Karpas-422 (cell line): Measurements from ENCODE around the gene USB1. TPM values are rescaled to one million over a fixed set of nuclear protein-coding genes. Genes with fewer than 3 reads are reported as not detected.

Experiments used
- DNase-seq: peaks from one replicate; pipeline ENCODE4 v3.0.0-alpha.2; 2015
- H2AFZ ChIP-seq: fragments of 200-600 bp; sonication (generic); 2 replicates; pipeline ENCODE4 v1.6.1; 2014; ENCODE audit warnings: antibody characterized with exemption, low read length, mixed read lengths
- H3K27ac ChIP-seq: fragments of 200-600 bp; sonication (generic); 2 replicates; pipeline ENCODE4 v1.5.1; 2014; ENCODE audit warnings: mild to moderate bottlenecking, low read length, moderate library complexity
- H3K27me3 ChIP-seq: fragments of 200-600 bp; sonication (generic); 2 replicates; pipeline ENCODE4 v1.6.1; 2014; ENCODE audit warnings: low read length, mixed read lengths
- H3K36me3 ChIP-seq: fragments of 200-600 bp; sonication (generic); 2 replicates; pipeline ENCODE4 v1.6.1; 2014; ENCODE audit warnings: low read length, mixed read lengths; ENCODE audit not compliant: insufficient read depth
- H3K4me1 ChIP-seq: fragments of 200-600 bp; sonication (generic); 2 replicates; pipeline ENCODE4 v1.6.1; 2014; ENCODE audit warnings: mild to moderate bottlenecking, low read length, mixed read lengths
- H3K4me2 ChIP-seq: fragments of 200-600 bp; sonication (generic); 2 replicates; pipeline ENCODE4 v1.6.1; 2014; ENCODE audit warnings: low read length, low read depth, mild to moderate bottlenecking; ENCODE audit not compliant: poor library complexity, severe bottlenecking
- H3K4me3 ChIP-seq: fragments of 200-600 bp; sonication (generic); 2 replicates; pipeline ENCODE4 v1.5.1; 2014; ENCODE audit warnings: mild to moderate bottlenecking, antibody characterized with exemption, low read length, mixed read lengths
- H3K79me2 ChIP-seq: fragments of 200-600 bp; sonication (generic); 2 replicates; pipeline ENCODE4 v1.6.1; 2014; ENCODE audit warnings: mild to moderate bottlenecking, low read length, mixed read lengths
- H3K9ac ChIP-seq: fragments of 200-600 bp; sonication (generic); 2 replicates; pipeline ENCODE4 v1.6.0; 2014; ENCODE audit warnings: low read length
- H3K9me2 ChIP-seq: fragments of 200-600 bp; sonication (generic), shearing (Covaris generic); replicated peaks from 2 replicates; pipeline ENCODE4 v1.6.0; 2014; ENCODE audit warnings: mild to moderate bottlenecking, low read length, moderate library complexity; ENCODE audit not compliant: insufficient read depth
- H3K9me3 ChIP-seq: fragments of 300-700, 200-600 bp; sonication (generic); 2 replicates; pipeline ENCODE4 v1.6.1; 2014; ENCODE audit warnings: low read length, mixed read lengths
- H4K20me1 ChIP-seq: fragments of 200-600 bp; sonication (generic); 2 replicates; pipeline ENCODE4 v1.6.1; 2014; ENCODE audit warnings: mild to moderate bottlenecking, antibody characterized with exemption, low read length, low read depth; ENCODE audit not compliant: insufficient read depth
- total RNA-seq: library from RNA; depleted of rRNA; stranded (reverse); fragments of >200 nt; shearing (Covaris generic); gene quantifications from 2 replicates; pipeline ENCODE4 v1.2.3, GENCODE V29; 2014; ENCODE audit warnings: low replicate concordance

Gene USB1
- total RNA-seq, 1 experiment from 2014 or later = 19.6 TPM

DNA sequence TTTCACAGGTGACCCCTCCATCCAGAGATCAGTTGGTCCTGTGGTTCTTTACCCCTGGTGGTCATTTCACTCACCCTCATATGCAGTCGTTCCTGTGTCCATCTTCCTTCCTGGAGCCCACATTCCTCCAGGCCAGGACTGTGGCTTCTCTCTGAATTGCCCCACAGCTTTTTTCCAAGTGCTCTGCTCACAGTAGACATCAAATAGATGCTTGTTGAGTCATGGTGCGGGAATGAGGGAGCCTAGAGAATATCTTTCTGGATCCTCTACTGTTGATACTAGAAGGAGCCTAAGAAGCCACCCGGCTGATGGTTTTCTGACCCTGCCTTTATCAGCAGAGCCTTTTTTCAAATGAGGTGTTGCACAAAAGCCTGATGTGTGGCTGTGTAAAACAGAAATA is 10.4 kb downstream of the USB1 start:
- H3K79me2 ChIP-seq = peaks cover 15% of the 10 kb centered on the region
- H3K9me3 ChIP-seq = no peaks in the 10 kb centered on the region
- no peak overlapping the region for H3K9ac ChIP-seq
- H3K4me2 ChIP-seq = no peak overlapping the region
- no peak for DNase-seq
- H3K4me1 ChIP-seq = no peaks in the 10 kb centered on the region
- H4K20me1 ChIP-seq = no peaks in the 10 kb centered on the region
- H3K4me3 ChIP-seq = no peak overlapping the region
- no peaks in the 10 kb centered on the region for H3K27me3 ChIP-seq
- H3K36me3 ChIP-seq = peaks cover 21% of the 10 kb centered on the region; the same call in 1 of the 2 replicates
- no peaks in the 10 kb centered on the region for H3K9me2 ChIP-seq
- no peak overlapping the region for H3K27ac ChIP-seq
- no peak overlapping the region for H2AFZ ChIP-seq

DNA sequence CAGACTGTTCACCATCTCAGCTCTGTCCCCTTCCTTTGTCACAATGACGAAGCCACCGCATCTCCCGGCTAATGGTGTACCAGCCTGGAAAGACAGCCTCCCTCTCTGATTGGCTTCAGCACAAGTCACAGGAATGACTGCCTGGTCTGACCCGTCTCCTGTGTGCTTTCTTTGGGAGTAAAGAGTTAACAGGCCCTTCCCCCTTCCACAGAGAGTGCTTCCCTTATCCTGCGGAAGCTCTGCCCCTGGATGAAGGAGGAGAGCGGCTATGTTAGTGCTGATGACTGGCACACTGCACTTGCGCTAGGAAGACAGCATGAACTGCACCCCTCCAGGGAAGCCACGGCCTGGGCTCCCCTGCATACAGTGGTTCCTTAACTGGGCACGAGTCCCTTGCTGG is 11.3 kb downstream of the USB1 start:
- no peaks in the 10 kb centered on the region for H3K9me3 ChIP-seq
- H3K36me3 ChIP-seq = peaks cover 16% of the 10 kb centered on the region; the same call in 1 of the 2 replicates

DNA sequence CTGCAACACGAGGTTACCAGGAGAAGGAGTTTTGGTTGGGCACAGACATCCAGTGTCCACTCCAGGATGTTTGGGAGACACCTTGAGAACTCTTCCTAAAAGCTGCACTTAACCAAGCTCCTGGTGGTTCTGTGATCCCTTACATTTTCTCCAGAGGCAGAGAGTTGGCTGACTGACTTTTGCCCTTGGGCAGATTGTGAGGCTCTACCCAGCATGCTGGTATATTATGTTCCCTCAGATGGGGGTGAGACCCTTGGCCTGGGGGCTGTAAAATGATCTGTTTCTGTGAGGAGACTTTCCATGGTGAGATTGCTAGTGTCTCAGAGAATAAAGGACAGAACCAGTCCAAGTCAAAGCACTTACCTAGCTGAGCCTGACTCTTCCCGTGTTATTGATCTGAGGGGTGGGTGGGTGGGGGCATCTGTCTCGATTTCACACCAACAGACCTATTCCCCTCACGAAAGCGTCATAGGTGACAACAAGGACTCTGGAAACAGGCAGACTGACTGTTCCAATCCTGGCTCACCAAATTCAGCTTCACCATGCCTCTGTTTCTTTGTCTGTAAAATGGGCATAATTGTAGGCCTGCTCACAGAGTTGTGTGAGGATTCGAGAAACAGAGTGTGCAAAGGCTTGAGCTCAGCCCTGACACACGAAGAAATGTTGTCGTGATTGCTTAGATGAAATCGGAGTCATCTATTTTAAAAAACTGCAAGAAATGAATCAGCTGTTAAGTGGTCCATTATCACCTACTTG is 12.2 kb downstream of the USB1 start:
- H3K27me3 ChIP-seq = no peaks in the 10 kb centered on the region
- no peak overlapping the region for H3K9ac ChIP-seq
- H3K36me3 ChIP-seq = peaks cover 16% of the 10 kb centered on the region; the same call in 1 of the 2 replicates
- H3K9me3 ChIP-seq = no peaks in the 10 kb centered on the region
- H3K4me3 ChIP-seq = no peak overlapping the region
- no peak overlapping the region for H3K27ac ChIP-seq
- peaks cover 5% of the 10 kb centered on the region; the same call in 1 of the 2 replicates for H3K79me2 ChIP-seq
- H3K9me2 ChIP-seq = no peaks in the 10 kb centered on the region
- no peak overlapping the region for H2AFZ ChIP-seq
- H3K4me1 ChIP-seq = no peaks in the 10 kb centered on the region
- no peak overlapping the region for H3K4me2 ChIP-seq
- DNase-seq = no peak
- H4K20me1 ChIP-seq = no peaks in the 10 kb centered on the region

More for the DNA sequence above, 11.3 kb downstream of the USB1 start:
- Histone ChIP-seq H3K9ac (no peak overlapping the region), H3K27ac (no peak overlapping the region), H4K20me1 (no peaks in the 10 kb centered on the region), H3K4me2 (no peak overlapping the region), H3K4me3 (no peak overlapping the region), H2AFZ (no peak overlapping the region), H3K4me1 (no peaks in the 10 kb centered on the region), H3K9me2 (no peaks in the 10 kb centered on the region), H3K79me2 (peaks cover 8% of the 10 kb centered on the region; the same call in 1 of the 2 replicates), H3K27me3 (no peaks in the 10 kb centered on the region)
- no peak for DNase-seq

DNA sequence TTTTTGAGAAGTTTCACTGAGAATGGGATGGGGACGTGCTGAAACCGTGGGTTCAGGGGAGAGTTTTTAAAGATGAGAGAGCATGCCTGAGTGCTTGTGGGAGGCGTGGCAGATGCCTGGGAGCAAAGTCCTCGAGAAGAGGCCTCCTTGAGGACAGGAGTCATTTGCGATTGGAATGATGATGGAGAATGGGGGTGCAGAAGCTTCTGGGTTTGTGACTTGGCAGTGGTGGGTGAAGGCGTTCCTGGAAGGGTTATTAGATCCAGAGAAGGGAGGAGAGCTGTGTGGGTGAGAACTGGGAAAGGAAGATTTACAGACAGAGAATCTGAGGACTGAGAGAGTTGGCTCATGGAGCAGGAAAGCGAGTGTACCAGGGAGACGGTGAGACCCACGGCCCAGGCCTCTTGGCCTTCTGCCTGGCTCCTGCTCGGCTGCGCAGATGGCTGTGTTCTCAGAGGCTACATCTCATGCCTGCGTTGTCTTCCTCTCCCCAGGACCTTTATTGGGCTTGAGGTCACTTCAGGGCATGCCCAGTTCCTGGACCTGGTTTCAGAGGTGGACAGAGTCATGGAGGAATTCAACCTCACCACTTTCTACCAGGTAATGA is 15.7 kb downstream of the USB1 start:
- no peaks in the 10 kb centered on the region for H3K27me3 ChIP-seq
- H3K4me3 ChIP-seq = no peak overlapping the region
- no peak overlapping the region for H3K27ac ChIP-seq
- H2AFZ ChIP-seq = no peak overlapping the region
- no peak for DNase-seq
- H3K9ac ChIP-seq = no peak overlapping the region
- H3K36me3 ChIP-seq = peaks cover 5% of the 10 kb centered on the region; the same call in 1 of the 2 replicates
- H4K20me1 ChIP-seq = no peaks in the 10 kb centered on the region
- 0 out of 2 replicates have a peak, but pooled peaks cover 7% of the 10 kb centered on the region for H3K4me1 ChIP-seq
- H3K9me2 ChIP-seq = no peaks in the 10 kb centered on the region
- no peaks in the 10 kb centered on the region for H3K9me3 ChIP-seq
- H3K79me2 ChIP-seq = no peaks in the 10 kb centered on the region
- no peak overlapping the region for H3K4me2 ChIP-seq

DNA sequence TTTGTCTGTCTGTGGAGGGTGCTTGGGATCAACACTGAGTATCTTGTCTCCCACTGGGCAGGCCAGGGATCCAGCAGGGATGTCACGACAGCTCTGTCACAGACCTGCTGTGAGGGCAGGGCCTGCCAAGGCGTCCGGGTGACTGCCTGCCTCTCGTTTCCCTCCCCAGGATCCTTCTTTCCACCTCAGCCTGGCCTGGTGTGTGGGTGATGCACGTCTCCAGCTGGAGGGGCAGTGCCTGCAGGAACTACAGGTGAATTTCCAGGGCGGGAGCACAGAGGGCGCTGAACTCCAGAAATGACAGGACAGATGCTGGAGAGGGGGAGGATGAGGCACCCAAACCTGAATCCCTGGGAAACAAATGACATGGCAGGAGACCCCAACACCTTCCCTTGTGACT is 17.6 kb downstream of the USB1 start:
- Histone ChIP-seq H4K20me1 (no peaks in the 10 kb centered on the region), H3K27ac (no peak overlapping the region), H3K9me3 (no peaks in the 10 kb centered on the region), H3K4me1 (0 out of 2 replicates have a peak, but pooled peaks cover 7% of the 10 kb centered on the region), H3K79me2 (no peaks in the 10 kb centered on the region), H3K9me2 (no peaks in the 10 kb centered on the region), H3K9ac (no peak overlapping the region), H3K4me2 (no peak overlapping the region), H3K36me3 (no peaks in the 10 kb centered on the region), H2AFZ (no peak overlapping the region), H3K4me3 (no peak overlapping the region), H3K27me3 (no peaks in the 10 kb centered on the region)
- DNase-seq = no peak

DNA sequence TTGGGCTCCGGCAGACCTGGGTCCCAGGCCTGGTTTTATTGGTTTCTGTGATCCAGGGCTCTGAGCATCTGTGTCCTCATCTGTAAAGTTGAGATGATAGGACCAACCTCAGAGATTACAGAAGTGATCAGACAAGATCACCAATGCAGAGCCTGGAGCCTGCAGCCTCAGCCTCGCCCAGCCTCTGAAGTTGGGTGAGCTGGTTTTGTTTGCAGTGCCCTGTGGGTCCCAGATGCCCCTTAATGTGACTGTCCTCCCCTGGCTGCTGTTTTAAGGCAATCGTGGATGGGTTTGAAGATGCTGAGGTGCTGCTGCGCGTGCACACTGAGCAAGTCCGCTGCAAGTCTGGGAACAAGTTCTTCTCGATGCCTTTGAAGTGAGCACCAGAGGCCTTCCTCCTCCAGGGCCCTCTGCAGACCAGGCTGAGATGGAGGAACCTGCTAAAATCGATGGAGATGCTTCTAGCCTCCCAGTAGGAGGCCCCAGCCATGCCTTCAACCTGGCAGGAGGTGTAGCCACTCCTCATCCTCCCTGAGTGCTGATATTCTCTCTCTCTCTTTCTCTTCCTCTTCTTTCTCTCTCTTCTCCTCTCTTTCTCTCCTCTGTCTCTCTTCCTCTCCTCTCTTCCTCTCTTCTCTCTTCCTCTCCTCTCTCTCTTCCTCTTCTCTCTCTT is 18.8 kb downstream of the USB1 start:
- Histone ChIP-seq H3K9ac (no peak overlapping the region), H2AFZ (no peak overlapping the region), H3K27me3 (no peaks in the 10 kb centered on the region), H3K9me3 (no peaks in the 10 kb centered on the region), H3K4me3 (no peak overlapping the region), H3K4me2 (no peak overlapping the region), H3K79me2 (no peaks in the 10 kb centered on the region), H3K4me1 (peaks cover 10% of the 10 kb centered on the region), H4K20me1 (no peaks in the 10 kb centered on the region), H3K36me3 (no peaks in the 10 kb centered on the region), H3K9me2 (no peaks in the 10 kb centered on the region), H3K27ac (no peak overlapping the region)
- DNase-seq = no peak

DNA sequence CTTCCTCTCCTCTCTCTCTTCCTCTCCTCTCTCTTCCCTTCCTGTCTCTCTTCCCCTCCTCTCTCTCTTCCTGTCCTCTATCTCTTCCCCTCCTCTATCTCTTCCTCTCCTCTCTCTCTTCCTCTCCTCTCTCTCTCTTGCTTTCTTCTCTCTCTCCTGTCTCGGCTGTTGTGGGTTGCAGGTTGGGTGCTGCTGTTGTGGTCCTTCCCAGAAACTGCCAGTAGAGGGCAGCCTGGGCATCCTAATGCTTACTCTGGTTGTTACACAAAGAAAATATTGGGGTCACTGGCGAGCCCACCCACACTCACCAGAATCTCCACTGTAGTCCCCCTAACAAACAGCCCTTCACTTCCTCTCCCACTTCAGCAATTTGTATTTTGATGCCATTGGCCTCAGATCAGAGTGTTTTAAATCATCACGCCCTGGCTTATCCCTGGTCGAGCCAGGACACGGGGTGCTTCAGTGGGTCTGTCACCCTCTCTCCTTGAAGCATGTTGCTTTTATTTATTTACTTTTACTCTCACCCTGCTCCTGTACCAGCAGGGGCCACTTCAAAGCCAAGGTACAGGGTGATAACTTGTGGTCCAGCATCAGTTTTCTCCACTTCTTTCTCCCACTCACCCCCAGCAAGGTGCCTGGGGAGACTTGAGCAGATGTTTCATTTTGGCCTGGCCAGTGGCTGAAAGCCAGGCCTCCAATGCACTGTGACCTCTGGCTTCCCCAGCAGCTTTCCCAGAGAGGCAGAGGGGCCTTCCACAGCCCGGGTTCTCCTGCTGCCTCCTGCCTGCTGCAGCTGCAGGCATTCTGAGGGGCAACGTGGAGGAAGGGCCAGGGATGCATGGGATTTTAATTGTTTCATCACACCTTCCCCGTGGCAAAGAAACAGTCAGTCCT is 19.7 kb downstream of the USB1 start:
- Histone ChIP-seq H3K4me1 (peaks cover 15% of the 10 kb centered on the region), H3K9ac (no peak overlapping the region), H3K4me2 (no peak overlapping the region), H3K27ac (no peak overlapping the region), H3K9me2 (no peaks in the 10 kb centered on the region), H3K36me3 (no peaks in the 10 kb centered on the region), H3K27me3 (no peaks in the 10 kb centered on the region), H3K9me3 (no peaks in the 10 kb centered on the region), H3K4me3 (no peak overlapping the region), H3K79me2 (no peaks in the 10 kb centered on the region), H2AFZ (no peak overlapping the region), H4K20me1 (no peaks in the 10 kb centered on the region)
- peak; percentile 82 for DNase-seq
